H1 (cell line): Measurements from ENCODE around the gene PLCL1. TPM values are rescaled to one million over a fixed set of nuclear protein-coding genes. Genes with fewer than 3 reads are reported as not detected.

Source experiments
- CTCF ChIA-PET: fragments of 300-600 bp; sonication (Branson Sonifier 250); formaldehyde crosslinking; loops from one replicate; lab custom pipeline; 2021; ENCODE audit not compliant: partially characterized antibody; lab: Charles Lee
- POLR2A ChIA-PET: fragments of 300-600 bp; sonication (Branson Sonifier 250); formaldehyde crosslinking; loops from one replicate; lab custom pipeline; 2021; ENCODE audit warnings: inconsistent platforms; ENCODE audit not compliant: partially characterized antibody; lab: Charles Lee
- DNase-seq, 2 experiments: peaks; one replicate each; pipeline versions ENCODE4 v3.0.0 to v3.0.0-alpha.2; 2010 to 2022; ENCODE audit warnings: low spot score in 2 of 2, low read depth in 1 of 2, mixed read lengths in 1 of 2
- FAIRE-seq: peaks from 2 replicates; lab custom pipeline; 2011; peaks lifted over from hg19 to GRCh38; lab: Jason Lieb, UNC
- H2AFZ ChIP-seq: 2 replicates; pipeline ENCODE4 v1.8.1; 2012; ENCODE audit warnings: low read length, inconsistent platforms
- H2AK5ac ChIP-seq: 2 replicates; pipeline ENCODE4 v1.6.1; 2013; ENCODE audit warnings: low read depth, low read length
- H2BK120ac ChIP-seq: replicated peaks from 2 replicates; pipeline ENCODE3; 2013; ENCODE audit warnings: low read depth, low read length, inconsistent platforms
- H2BK12ac ChIP-seq: 2 replicates; pipeline ENCODE4 v1.6.1; 2013; ENCODE audit warnings: low read depth, low read length
- H2BK15ac ChIP-seq: 2 replicates; pipeline ENCODE4 v1.6.1; 2013; ENCODE audit warnings: low read length
- H2BK20ac ChIP-seq: 2 replicates; pipeline ENCODE4 v1.6.1; 2013; ENCODE audit warnings: low read length
- H2BK5ac ChIP-seq: 2 replicates; pipeline ENCODE4 v1.6.1; 2013; ENCODE audit warnings: low read depth, low read length
- H3K14ac ChIP-seq: 2 replicates; pipeline ENCODE4 v1.6.1; 2013; ENCODE audit warnings: inconsistent platforms; ENCODE audit not compliant: insufficient read length
- H3K18ac ChIP-seq: 2 replicates; pipeline ENCODE4 v1.6.1; 2013; ENCODE audit warnings: low read length; ENCODE audit errors: extremely low read depth
- H3K23ac ChIP-seq: 2 replicates; pipeline ENCODE4 v1.6.1; 2013; ENCODE audit warnings: inconsistent platforms; ENCODE audit not compliant: insufficient read length
- H3K23me2 ChIP-seq: 2 replicates; pipeline ENCODE4 v1.6.1; 2013; ENCODE audit warnings: low read depth, low read length
- H3K27ac ChIP-seq: 2 replicates; pipeline ENCODE4 v1.6.1; 2011; ENCODE audit warnings: low read depth, low read length, inconsistent platforms
- H3K27me3 ChIP-seq, 4 experiments: replicated peaks in 1 of 4; 1 replicate in 1 of 4; 2 replicates in 3 of 4; pipeline versions ENCODE4 v1.6.1 to v1.8.1; 2011 to 2013; ENCODE audit warnings: low read length in 3 of 4, mild to moderate bottlenecking in 3 of 4, inconsistent platforms in 2 of 4, mixed read lengths in 2 of 4, moderate library complexity in 1 of 4; ENCODE audit not compliant: control insufficient read depth in 3 of 4, insufficient read depth in 3 of 4; ENCODE audit errors: extremely low read depth in 1 of 4
- H3K36me3 ChIP-seq, 4 experiments: 2 replicates each; pipeline versions ENCODE4 v1.6.1 to v1.8.1; 2011 to 2013; ENCODE audit warnings: mild to moderate bottlenecking in 4 of 4, low read length in 3 of 4, moderate library complexity in 2 of 4, control low read depth in 1 of 4, inconsistent platforms in 1 of 4; ENCODE audit not compliant: insufficient read depth in 4 of 4, control insufficient read depth in 2 of 4
- H3K4ac ChIP-seq: replicated peaks from 2 replicates; pipeline ENCODE3; 2013; ENCODE audit warnings: low read length, low read depth, mixed read lengths, inconsistent platforms; ENCODE audit not compliant: insufficient read length
- H3K4me1 ChIP-seq, 4 experiments: replicated peaks in 1 of 4; 1 replicate in 1 of 4; 2 replicates in 3 of 4; pipeline versions ENCODE4 v1.6.1 to v1.8.1; 2011 to 2013; ENCODE audit warnings: low read length in 3 of 4, inconsistent platforms in 2 of 4, mixed read lengths in 1 of 4; ENCODE audit not compliant: insufficient read depth in 4 of 4, control insufficient read depth in 3 of 4
- H3K4me2 ChIP-seq, 2 experiments: 2 replicates each; pipeline versions ENCODE4 v1.6.1 to v1.8.1; 2011 to 2013; ENCODE audit warnings: low read depth in 2 of 2, low read length in 2 of 2, control low read depth in 1 of 2, inconsistent platforms in 1 of 2, mild to moderate bottlenecking in 1 of 2; ENCODE audit not compliant: insufficient read depth in 1 of 2
- H3K4me3 ChIP-seq, 4 experiments: fragments of 200-600, 300-600 bp in 1 of 4; sonication (generic), shearing (Covaris generic), sonication (Bioruptor Twin) in 1 of 4; 2 replicates each; pipeline versions ENCODE4 v1.5.1 to v1.8.1; 2011 to 2016; ENCODE audit warnings: low read length in 4 of 4, low read depth in 3 of 4, control low read depth in 2 of 4, inconsistent platforms in 2 of 4, mild to moderate bottlenecking in 2 of 4, mixed read lengths in 1 of 4, moderate library complexity in 1 of 4; ENCODE audit not compliant: insufficient read depth in 2 of 4; ENCODE audit errors: extremely low read depth in 1 of 4
- H3K56ac ChIP-seq: replicated peaks from 2 replicates; pipeline ENCODE3; 2013; ENCODE audit warnings: low read depth, mild to moderate bottlenecking, mixed read lengths, low read length, inconsistent platforms; ENCODE audit not compliant: insufficient read length
- H3K79me1 ChIP-seq: 2 replicates; pipeline ENCODE4 v1.6.1; 2013; ENCODE audit warnings: low read depth, low read length, control low read depth
- H3K79me2 ChIP-seq, 2 experiments: 2 replicates each; pipeline versions ENCODE4 v1.6.1 to v1.8.1; 2012 to 2013; ENCODE audit warnings: low read length in 2 of 2, mild to moderate bottlenecking in 2 of 2, inconsistent platforms in 1 of 2; ENCODE audit not compliant: insufficient read depth in 2 of 2, control insufficient read depth in 1 of 2
- H3K9ac ChIP-seq, 4 experiments: replicated peaks in 1 of 4; 1 replicate in 1 of 4; 2 replicates in 3 of 4; pipeline versions ENCODE4 v1.6.1 to v1.8.1; 2011 to 2013; ENCODE audit warnings: low read depth in 3 of 4, low read length in 3 of 4, control low read depth in 2 of 4, mild to moderate bottlenecking in 2 of 4, moderate library complexity in 2 of 4, inconsistent platforms in 1 of 4; ENCODE audit errors: extremely low read depth in 1 of 4
- H3K9me3 ChIP-seq, 2 experiments: 2 replicates each; pipeline versions ENCODE4 v1.6.1 to v1.8.1; 2012 to 2013; ENCODE audit warnings: mild to moderate bottlenecking in 2 of 2, moderate library complexity in 2 of 2, control low read depth in 1 of 2, inconsistent platforms in 1 of 2, low read depth in 1 of 2, low read length in 1 of 2, mixed read lengths in 1 of 2; ENCODE audit not compliant: insufficient read depth in 2 of 2
- H4K20me1 ChIP-seq, 2 experiments: replicated peaks in 1 of 2; 2 replicates each; pipeline versions ENCODE3 to v1.8.1; 2011 to 2013; ENCODE audit warnings: inconsistent platforms in 2 of 2, low read length in 2 of 2, mild to moderate bottlenecking in 1 of 2; ENCODE audit not compliant: insufficient read depth in 2 of 2, control insufficient read depth in 1 of 2
- H4K5ac ChIP-seq: 2 replicates; pipeline ENCODE4 v1.6.1; 2013; ENCODE audit warnings: low read length, low read depth, mixed read lengths, inconsistent platforms; ENCODE audit not compliant: insufficient read length
- H4K8ac ChIP-seq: 2 replicates; pipeline ENCODE4 v1.8.0; 2013; ENCODE audit warnings: mild to moderate bottlenecking, moderate library complexity, low read length, inconsistent platforms; ENCODE audit not compliant: insufficient read depth; ENCODE audit errors: extremely low read depth
- H4K91ac ChIP-seq: replicated peaks from 2 replicates; pipeline ENCODE3; 2013; ENCODE audit warnings: low read length, mixed read lengths, inconsistent platforms; ENCODE audit not compliant: insufficient read length
- ATF3 ChIP-seq: IDR thresholded peaks from 2 replicates; pipeline ENCODE4 v1.6.1; 2011; ENCODE audit warnings: low read depth, mild to moderate bottlenecking, low read length; ENCODE audit not compliant: insufficient read depth
- EGR1 ChIP-seq: IDR thresholded peaks from 2 replicates; pipeline ENCODE4 v1.6.1; 2011; ENCODE audit warnings: low read depth, low read length, borderline replicate concordance
- WGBS, 2 experiments: shearing (Covaris generic) in 1 of 2; methylation state at CpG; one replicate each; pipeline versions ENCODE4 v1.1.6 to v1.1.7; 2013 to 2015; ENCODE audit warnings: low lambda C conversion rate in 2 of 2, mixed read lengths in 2 of 2, inconsistent platforms in 1 of 2, low coverage in 1 of 2, missing lambda C conversion rate in 1 of 2; ENCODE audit not compliant: insufficient replicate concordance in 2 of 2, insufficient coverage in 1 of 2, insufficient read length in 1 of 2; ENCODE audit errors: extremely low coverage in 1 of 2, missing lambda C conversion rate in 1 of 2; 5-methylcytosine and 5-hydroxymethylcytosine counted together
- polyA plus RNA-seq, 7 experiments: library from polyadenylated mRNA; depleted of rRNA in 3 of 7; stranded (reverse) in 5 of 7; unstranded in 2 of 7; fragments of >200 nt in 5 of 7; fragments of 200-250 nt in 2 of 7; gene quantifications; 1 replicate in 5 of 7; 2 replicates in 1 of 7; 4 replicates in 1 of 7; pipeline versions ENCODE4 v1.2.1 to v1.2.3, GENCODE V29; 2011 to 2013; ENCODE audit warnings: missing spikeins in 2 of 7, mixed read lengths in 2 of 7
- total RNA-seq: library from RNA; stranded (reverse); fragmentation: NEBNext Ultra II Directional; extraction: Animal tissue kit (Norgen Biotek cat#: 25700); gene quantifications from 2 replicates; pipeline ENCODE4 v1.2.1, GENCODE V29; 2021

The PLCL1 gene
- total and polyA plus RNA-seq, 2 of the 8 experiments (the other 6 are each of a cell fraction or from before 2014, with no cell fraction given): not detected

GRCh38 chr2:197759013-197759412, 45.4 kb upstream of the PLCL1 start:
- Histone ChIP-seq H2BK120ac (no peak overlapping the region), H3K4ac (no peak overlapping the region), H3K27me3 (no peaks in the 10 kb centered on the region), H2AFZ (peak overlapping the region; percentile 44), H3K18ac (no peak overlapping the region), H3K4me3 (no peak overlapping the region), H2BK12ac (no peak overlapping the region), H3K4me2 (no peak overlapping the region), H4K8ac (no peak overlapping the region), H4K20me1 (no peaks in the 10 kb centered on the region), H3K27ac (no peak overlapping the region), H2AK5ac (no peak overlapping the region), H2BK5ac (no peak overlapping the region), H3K9ac (no peak overlapping the region), H3K79me1 (no peaks in the 10 kb centered on the region), H3K4me1 (no peaks in the 10 kb centered on the region), H2BK15ac (no peak overlapping the region), H3K14ac (no peak overlapping the region), H4K91ac (no peak overlapping the region), H4K5ac (no peak overlapping the region), H3K9me3 (peaks cover 4% of the 10 kb centered on the region in 2 experiments; a peak in 1 of 4 replicates), H3K23ac (no peak overlapping the region), H2BK20ac (no peak overlapping the region), H3K36me3 (no peaks in the 10 kb centered on the region), H3K79me2 (no peaks in the 10 kb centered on the region), H3K23me2 (no peaks in the 10 kb centered on the region), H3K56ac (no peak overlapping the region)
- FAIRE-seq (no peak), DNase-seq (no peak)
- WGBS, 2 experiments: 88% methylated on average over 3 of the region's 4 CpGs; no CpG with 5 or more reads in 1 of the 2 experiments
- CTCF ChIA-PET: interaction anchor here (1.3 to 1.7 kb wide), 4 partner anchors 13 to 52 kb away, joined by 3 to 5 read pairs (median 4); no protein-coding TSS in a partner anchor
- POLR2A ChIA-PET: no interaction called here
- TF ChIP-seq ATF3: no peak
- no peak for TF ChIP-seq EGR1
